ENCODE data around the gene HNF1B.

The HNF1B gene

DNA sequence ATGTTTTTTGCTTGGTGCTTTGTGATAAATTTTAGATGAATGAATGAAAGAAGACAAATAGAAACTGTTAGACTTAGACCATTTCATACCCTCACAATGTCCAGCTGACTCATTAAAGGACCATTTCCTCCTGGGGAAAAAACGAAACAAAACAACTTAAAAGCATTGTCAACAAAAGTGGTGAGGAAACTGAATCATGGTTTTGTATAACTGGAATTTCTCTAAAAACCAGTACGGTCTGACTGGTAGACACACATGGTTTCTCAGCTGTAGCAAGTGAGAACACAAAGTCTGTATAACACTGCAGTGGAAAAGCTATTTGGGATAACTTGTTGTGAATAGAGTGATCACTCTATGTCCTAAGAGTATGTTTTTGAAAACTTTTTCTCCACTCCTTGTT is 96.3 kb downstream of the HNF1B start:
- TF ChIP-seq, protein P1, sequence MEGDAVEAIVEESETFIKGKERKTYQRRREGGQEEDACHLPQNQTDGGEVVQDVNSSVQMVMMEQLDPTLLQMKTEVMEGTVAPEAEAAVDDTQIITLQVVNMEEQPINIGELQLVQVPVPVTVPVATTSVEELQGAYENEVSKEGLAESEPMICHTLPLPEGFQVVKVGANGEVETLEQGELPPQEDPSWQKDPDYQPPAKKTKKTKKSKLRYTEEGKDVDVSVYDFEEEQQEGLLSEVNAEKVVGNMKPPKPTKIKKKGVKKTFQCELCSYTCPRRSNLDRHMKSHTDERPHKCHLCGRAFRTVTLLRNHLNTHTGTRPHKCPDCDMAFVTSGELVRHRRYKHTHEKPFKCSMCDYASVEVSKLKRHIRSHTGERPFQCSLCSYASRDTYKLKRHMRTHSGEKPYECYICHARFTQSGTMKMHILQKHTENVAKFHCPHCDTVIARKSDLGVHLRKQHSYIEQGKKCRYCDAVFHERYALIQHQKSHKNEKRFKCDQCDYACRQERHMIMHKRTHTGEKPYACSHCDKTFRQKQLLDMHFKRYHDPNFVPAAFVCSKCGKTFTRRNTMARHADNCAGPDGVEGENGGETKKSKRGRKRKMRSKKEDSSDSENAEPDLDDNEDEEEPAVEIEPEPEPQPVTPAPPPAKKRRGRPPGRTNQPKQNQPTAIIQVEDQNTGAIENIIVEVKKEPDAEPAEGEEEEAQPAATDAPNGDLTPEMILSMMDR (IDR thresholded peaks at IDR 0.05; ENCODE audit: low read depth, low read length), result no peak
- no peaks in the 10 kb centered on the region for H3K9me3 ChIP-seq (ENCODE audit: severe bottlenecking)
- H3K36me3 ChIP-seq, result no peaks in the 10 kb centered on the region
- no peak for DNase-seq
- no peaks in the 10 kb centered on the region for H3K27me3 ChIP-seq (ENCODE audit: insufficient read depth, low read depth, severe bottlenecking)
- H3K4me3 ChIP-seq (ENCODE audit: low read depth, low read length), result no peak overlapping the region
- H3K27ac ChIP-seq, result no peak overlapping the region

DNA sequence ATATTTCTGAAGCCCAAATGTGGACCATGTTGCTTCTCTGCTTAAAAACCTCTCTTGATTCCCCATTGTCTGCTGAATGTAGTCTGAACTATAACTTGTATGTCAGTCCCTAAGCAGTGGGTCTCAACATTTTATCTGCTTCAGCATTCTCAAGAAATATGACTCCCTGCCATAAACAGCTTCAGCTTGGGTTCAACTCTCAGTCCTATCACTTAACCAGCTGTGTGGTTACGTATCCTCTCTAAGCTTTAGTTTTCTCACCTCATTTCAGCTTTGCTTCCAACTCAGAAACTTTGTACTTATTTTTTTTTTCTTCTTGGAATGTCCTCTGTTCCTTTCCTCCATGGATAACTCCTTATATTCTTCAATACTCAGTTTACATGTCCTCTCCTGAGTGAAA is 97.0 kb downstream of the HNF1B start:
- Histone ChIP-seq H3K4me3 (ENCODE audit: low read depth, low read length) (no peak overlapping the region), H3K36me3 (no peaks in the 10 kb centered on the region), H3K9me3 (ENCODE audit: severe bottlenecking) (no peaks in the 10 kb centered on the region), H3K27ac (no peak overlapping the region), H3K27me3 (ENCODE audit: insufficient read depth, low read depth, severe bottlenecking) (no peaks in the 10 kb centered on the region)
- DNase-seq, result no peak
- TF ChIP-seq, protein P1 (IDR thresholded peaks at IDR 0.05; ENCODE audit: low read depth, low read length), result no peak

DNA sequence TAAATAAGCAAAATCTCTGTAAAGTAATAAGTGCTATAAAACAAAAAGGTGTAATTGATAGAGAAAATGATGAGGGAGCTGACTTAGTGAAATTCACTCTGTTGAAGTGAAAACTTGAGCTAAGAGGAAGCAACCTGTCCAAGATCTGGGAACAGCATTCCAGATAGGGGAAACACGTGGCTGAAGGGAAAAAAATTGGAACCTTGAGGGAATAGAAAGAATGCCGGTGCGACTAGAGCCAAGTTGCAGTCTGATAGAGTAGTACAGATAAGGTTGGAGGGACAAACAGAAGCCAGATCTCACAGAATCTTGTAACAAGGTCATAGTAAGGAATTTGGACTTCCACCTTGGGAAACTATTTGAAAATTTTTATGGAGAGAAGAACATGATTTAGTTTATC is 101.0 kb downstream of the HNF1B start:
- H3K27ac ChIP-seq, result no peak overlapping the region
- H3K27me3 ChIP-seq (ENCODE audit: insufficient read depth, low read depth, severe bottlenecking), result no peaks in the 10 kb centered on the region
- peaks cover 29% of the 10 kb centered on the region for H3K36me3 ChIP-seq
- TF ChIP-seq, protein P1 (IDR thresholded peaks at IDR 0.05; ENCODE audit: low read depth, low read length), result no peak
- peak overlapping the region; percentile 95 for H3K4me3 ChIP-seq (ENCODE audit: low read depth, low read length)
- H3K9me3 ChIP-seq (ENCODE audit: severe bottlenecking), result no peaks in the 10 kb centered on the region
- DNase-seq, result no peak

DNA sequence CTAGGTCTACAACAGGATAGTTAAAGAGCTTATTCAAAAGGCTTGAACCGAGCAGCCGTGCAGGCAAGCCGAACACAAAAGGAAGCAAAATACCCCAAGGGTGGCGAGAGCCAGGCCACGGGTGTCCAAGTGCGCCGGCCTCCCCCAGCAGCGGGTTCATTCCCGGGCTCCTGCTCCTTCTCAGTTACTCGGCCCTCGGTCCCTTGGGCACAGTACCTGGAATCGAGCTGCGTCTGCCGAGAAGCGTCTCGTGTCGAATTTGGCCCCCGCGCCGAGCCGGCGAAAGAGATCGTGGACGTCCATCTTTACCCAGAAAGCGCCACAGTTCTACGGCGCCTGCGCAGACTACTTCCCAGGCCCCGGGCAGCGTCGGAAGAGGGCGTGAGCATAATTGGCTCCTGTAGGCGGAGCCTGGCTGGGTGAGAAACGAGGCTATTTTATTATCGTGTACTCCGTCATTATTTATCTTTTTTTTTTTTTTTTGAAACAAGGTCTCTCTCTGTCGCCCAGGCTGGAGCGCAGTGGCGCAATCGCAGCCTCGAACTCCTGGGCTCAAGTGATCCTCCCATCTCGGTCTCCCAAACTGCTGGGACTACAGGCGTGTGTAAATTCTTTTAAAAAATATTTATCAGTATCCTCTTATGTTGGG is 101.6 kb downstream of the HNF1B start, which contains the start of gene DDX52:
DDX52 (minus strand) TSS at position 329 of the 649 bp plus-strand sequence; CDS start at position 303, 26 bp downstream.
- DNase-seq, result peak; percentile 88
- no peaks in the 10 kb centered on the region for H3K27me3 ChIP-seq (ENCODE audit: insufficient read depth, low read depth, severe bottlenecking)
- H3K36me3 ChIP-seq, result peaks cover 32% of the 10 kb centered on the region
- H3K27ac ChIP-seq, result peak within 1 kb of the TSS; percentile 84
- TF ChIP-seq, protein P1 (IDR thresholded peaks at IDR 0.05; ENCODE audit: low read depth, low read length), result no peak
- peak within 1 kb of the TSS; percentile 95 for H3K4me3 ChIP-seq (ENCODE audit: low read depth, low read length)
- no peaks in the 10 kb centered on the region for H3K9me3 ChIP-seq (ENCODE audit: severe bottlenecking)

DNA sequence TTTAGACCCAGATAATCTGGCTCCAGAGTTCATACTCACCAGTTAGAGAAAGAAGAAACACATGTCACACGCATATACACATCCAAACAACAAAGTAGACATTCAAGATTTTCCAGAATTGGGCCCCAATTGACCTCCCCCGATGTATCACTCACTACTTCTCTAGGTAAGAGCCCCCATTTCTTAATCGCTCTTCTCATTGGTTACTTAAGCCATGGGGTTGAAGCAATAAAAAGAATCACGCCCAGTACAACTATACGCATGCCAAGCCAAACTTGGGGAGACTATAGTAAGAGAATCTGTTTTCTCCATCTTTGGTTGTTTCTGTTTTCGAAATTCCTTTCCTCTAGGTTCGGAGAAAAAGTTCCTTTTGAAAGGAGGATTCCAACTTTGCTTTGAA is 102.2 kb downstream of the HNF1B start:
- TF ChIP-seq, protein P1 (IDR thresholded peaks at IDR 0.05; ENCODE audit: low read depth, low read length), result no peak
- H3K36me3 ChIP-seq, result peaks cover 37% of the 10 kb centered on the region
- H3K9me3 ChIP-seq (ENCODE audit: severe bottlenecking), result no peaks in the 10 kb centered on the region
- peak overlapping the region; percentile 95 for H3K4me3 ChIP-seq (ENCODE audit: low read depth, low read length)
- peak overlapping the region; percentile 84 for H3K27ac ChIP-seq
- no peak for DNase-seq
- no peaks in the 10 kb centered on the region for H3K27me3 ChIP-seq (ENCODE audit: insufficient read depth, low read depth, severe bottlenecking)

DNA sequence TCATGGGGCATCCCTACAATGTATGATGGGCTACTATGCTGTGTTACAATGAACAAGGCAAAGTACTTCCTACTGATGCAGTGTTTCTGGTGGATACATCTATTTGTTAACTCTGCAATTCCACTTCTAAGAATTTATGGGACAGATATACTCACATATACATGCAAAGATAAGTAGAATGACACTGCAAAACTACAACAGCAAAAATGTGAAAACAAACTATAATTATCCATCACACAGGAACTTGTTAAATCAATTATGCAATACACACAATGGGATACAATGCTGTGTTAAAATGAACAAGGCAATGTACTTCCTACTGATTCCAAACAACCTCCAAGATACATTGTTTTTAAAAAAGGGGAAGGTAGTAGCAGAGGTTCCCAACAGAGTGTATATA is 104.8 kb downstream of the HNF1B start:
- DNase-seq, result no peak
- Histone ChIP-seq H3K27ac (no peak overlapping the region), H3K36me3 (peaks cover 64% of the 10 kb centered on the region), H3K4me3 (ENCODE audit: low read depth, low read length) (no peak overlapping the region), H3K9me3 (ENCODE audit: severe bottlenecking) (no peaks in the 10 kb centered on the region), H3K27me3 (ENCODE audit: insufficient read depth, low read depth, severe bottlenecking) (no peaks in the 10 kb centered on the region)
- TF ChIP-seq, protein P1 (IDR thresholded peaks at IDR 0.05; ENCODE audit: low read depth, low read length), result no peak
